A549 treated with dexamethasone at 1 μM for 4 hours (cell line): ENCODE measurements around the gene NEK10. TPM values are rescaled to one million over a fixed set of nuclear protein-coding genes. Genes with fewer than 3 reads are reported as not detected.

Source experiments
- total RNA-seq: library from RNA; stranded (reverse); fragments of 200-300 nt; extraction: Qiagen RNA extraction; gene quantifications from 5 replicates; pipeline ENCODE4 v1.2.3, GENCODE V29; 2022

Gene NEK10, protein sequence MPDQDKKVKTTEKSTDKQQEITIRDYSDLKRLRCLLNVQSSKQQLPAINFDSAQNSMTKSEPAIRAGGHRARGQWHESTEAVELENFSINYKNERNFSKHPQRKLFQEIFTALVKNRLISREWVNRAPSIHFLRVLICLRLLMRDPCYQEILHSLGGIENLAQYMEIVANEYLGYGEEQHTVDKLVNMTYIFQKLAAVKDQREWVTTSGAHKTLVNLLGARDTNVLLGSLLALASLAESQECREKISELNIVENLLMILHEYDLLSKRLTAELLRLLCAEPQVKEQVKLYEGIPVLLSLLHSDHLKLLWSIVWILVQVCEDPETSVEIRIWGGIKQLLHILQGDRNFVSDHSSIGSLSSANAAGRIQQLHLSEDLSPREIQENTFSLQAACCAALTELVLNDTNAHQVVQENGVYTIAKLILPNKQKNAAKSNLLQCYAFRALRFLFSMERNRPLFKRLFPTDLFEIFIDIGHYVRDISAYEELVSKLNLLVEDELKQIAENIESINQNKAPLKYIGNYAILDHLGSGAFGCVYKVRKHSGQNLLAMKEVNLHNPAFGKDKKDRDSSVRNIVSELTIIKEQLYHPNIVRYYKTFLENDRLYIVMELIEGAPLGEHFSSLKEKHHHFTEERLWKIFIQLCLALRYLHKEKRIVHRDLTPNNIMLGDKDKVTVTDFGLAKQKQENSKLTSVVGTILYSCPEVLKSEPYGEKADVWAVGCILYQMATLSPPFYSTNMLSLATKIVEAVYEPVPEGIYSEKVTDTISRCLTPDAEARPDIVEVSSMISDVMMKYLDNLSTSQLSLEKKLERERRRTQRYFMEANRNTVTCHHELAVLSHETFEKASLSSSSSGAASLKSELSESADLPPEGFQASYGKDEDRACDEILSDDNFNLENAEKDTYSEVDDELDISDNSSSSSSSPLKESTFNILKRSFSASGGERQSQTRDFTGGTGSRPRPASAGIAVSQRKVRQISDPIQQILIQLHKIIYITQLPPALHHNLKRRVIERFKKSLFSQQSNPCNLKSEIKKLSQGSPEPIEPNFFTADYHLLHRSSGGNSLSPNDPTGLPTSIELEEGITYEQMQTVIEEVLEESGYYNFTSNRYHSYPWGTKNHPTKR
- 0.44 to 0.95 TPM (median 0.73 TPM) in 5 replicates for total RNA-seq

DNA sequence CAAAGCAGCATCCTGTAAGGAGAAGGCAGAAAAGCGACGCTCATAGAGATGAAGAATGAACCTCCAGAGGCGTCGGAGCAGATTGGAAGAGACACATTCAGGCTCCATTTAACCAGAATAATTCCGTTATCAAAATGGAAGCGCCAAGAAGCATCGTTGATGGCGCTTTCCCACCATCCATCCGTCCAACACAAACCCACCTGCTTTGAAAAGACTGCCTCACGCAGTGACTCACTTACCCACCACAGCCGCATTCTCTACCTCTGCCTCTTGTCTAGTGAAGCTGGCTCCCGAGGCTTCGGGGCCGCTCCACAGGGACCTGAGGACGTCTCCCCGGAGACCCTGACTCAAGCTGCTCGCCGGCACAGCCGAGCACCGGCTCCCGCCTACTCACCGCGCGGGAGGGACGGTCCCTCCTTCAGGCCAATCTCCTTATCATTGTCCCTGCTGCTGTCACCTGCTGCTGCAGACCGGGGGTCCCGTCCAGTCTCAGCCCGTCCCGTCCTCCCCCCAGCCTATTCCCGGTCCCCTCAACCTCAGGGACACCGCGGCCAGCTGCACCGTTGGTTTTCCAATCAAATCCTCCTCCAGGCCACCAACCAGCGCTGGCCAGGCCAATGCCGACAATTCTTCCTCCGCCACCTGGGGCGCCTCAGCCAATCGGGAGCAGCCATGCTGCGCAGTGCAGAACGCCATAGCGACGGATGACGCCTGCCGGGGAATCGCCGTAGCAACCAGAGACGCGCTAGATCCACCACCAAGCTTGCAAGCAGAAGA is at the start of gene NEK10:
Gene NEK10 (minus strand): TSS at position 553 of the 777 bp plus-strand sequence. CDS start 16,501 bp downstream, outside the sequence.

Other genes with a start within 250 kb of the NEK10 start
- 9.6 to 18.5 TPM (median 16.3 TPM) in 5 replicates for gene SLC4A7, start 115.0 kb upstream of the NEK10 start, total RNA-seq